ENCODE data around the gene PPP2R5C.

- TF ChIP-seq EZH2 (IDR thresholded peaks at IDR 0.05) (no peak), POLR2AphosphoS5 (IDR thresholded peaks at IDR 0.05; ENCODE audit: borderline replicate concordance, low read depth, low read length) (no peak)
Measured at GRCh38 chr14:101761881-101762529, 496 bp downstream of the PPP2R5C start.

Data from SK-N-MC (cell line).